H1 (cell line): ENCODE results near the gene CHTF8. TPM values are rescaled to one million over a fixed set of nuclear protein-coding genes. Genes with fewer than 3 reads are reported as not detected.

Experiments
- ASH2L ChIP-seq: fragments of 200-600, 300-600 bp; sonication (generic); IDR thresholded peaks from one replicate; pipeline ENCODE4 v1.7.1; 2017; ENCODE audit warnings: low read length
- BCL11A ChIP-seq, 2 experiments: IDR thresholded peaks; one replicate each; pipeline ENCODE4 v1.6.1; 2011; ENCODE audit warnings: low read depth in 2 of 2, low read length in 2 of 2, mild to moderate bottlenecking in 2 of 2
- KDM1A ChIP-seq: fragments of 200-600, 300-600 bp; sonication (generic); IDR thresholded peaks from 2 replicates; pipeline ENCODE4 v1.7.1; 2016; ENCODE audit warnings: mild to moderate bottlenecking, low read length, borderline replicate concordance
- SP2 ChIP-seq: IDR thresholded peaks from 2 replicates; pipeline ENCODE4 v1.6.1; 2012; ENCODE audit warnings: mild to moderate bottlenecking, low read length, inconsistent platforms
- TEAD4 ChIP-seq: IDR thresholded peaks from 2 replicates; pipeline ENCODE4 v1.6.1; 2012; ENCODE audit warnings: low read depth, low read length, inconsistent platforms, mixed read lengths
- polyA plus RNA-seq, 7 experiments: library from polyadenylated mRNA; depleted of rRNA in 3 of 7; stranded (reverse) in 5 of 7; unstranded in 2 of 7; fragments of >200 nt in 5 of 7; fragments of 200-250 nt in 2 of 7; gene quantifications; 1 replicate in 5 of 7; 2 replicates in 1 of 7; 4 replicates in 1 of 7; pipeline versions ENCODE4 v1.2.1 to v1.2.3, GENCODE V29; 2011 to 2013; ENCODE audit warnings: missing spikeins in 2 of 7, mixed read lengths in 2 of 7
- total RNA-seq: library from RNA; stranded (reverse); fragmentation: NEBNext Ultra II Directional; extraction: Animal tissue kit (Norgen Biotek cat#: 25700); gene quantifications from 2 replicates; pipeline ENCODE4 v1.2.1, GENCODE V29; 2021
- TF ChIP-seq, protein P1 (sequence below): fragments of 300-600 bp; sonication (generic); IDR thresholded peaks from 2 replicates; pipeline ENCODE4 v1.7.1; 2012; ENCODE audit warnings: low read length, moderate library complexity, mild to moderate bottlenecking, inconsistent platforms; ENCODE audit not compliant: insufficient replicate concordance

The CHTF8 gene
- total and polyA plus RNA-seq, 2 of the 8 experiments (the other 6 are each of a cell fraction or from before 2014, with no cell fraction given), result 114 to 138 TPM

DNA sequence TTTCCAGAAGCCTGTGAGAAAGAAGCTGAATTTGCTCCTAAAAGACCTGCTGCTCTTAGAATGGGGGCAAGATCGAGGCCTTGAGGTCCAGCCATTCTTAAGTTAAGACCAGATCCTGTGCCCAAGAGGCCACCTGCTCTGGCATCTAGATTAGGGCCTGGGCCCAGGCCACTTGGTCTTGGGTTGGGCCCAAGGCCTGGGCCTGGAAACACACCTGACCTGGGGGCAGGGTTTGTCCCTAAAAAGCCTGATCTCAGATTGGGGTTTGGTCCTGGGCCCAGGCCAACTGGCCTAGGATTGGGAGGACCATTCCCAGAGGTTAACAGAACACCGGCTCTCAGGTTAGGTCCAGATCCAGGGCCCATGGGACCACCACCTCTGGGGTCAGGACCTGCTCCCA lies 12.9 kb downstream of the CHTF8 start (continued):
- TF ChIP-seq, protein P1, sequence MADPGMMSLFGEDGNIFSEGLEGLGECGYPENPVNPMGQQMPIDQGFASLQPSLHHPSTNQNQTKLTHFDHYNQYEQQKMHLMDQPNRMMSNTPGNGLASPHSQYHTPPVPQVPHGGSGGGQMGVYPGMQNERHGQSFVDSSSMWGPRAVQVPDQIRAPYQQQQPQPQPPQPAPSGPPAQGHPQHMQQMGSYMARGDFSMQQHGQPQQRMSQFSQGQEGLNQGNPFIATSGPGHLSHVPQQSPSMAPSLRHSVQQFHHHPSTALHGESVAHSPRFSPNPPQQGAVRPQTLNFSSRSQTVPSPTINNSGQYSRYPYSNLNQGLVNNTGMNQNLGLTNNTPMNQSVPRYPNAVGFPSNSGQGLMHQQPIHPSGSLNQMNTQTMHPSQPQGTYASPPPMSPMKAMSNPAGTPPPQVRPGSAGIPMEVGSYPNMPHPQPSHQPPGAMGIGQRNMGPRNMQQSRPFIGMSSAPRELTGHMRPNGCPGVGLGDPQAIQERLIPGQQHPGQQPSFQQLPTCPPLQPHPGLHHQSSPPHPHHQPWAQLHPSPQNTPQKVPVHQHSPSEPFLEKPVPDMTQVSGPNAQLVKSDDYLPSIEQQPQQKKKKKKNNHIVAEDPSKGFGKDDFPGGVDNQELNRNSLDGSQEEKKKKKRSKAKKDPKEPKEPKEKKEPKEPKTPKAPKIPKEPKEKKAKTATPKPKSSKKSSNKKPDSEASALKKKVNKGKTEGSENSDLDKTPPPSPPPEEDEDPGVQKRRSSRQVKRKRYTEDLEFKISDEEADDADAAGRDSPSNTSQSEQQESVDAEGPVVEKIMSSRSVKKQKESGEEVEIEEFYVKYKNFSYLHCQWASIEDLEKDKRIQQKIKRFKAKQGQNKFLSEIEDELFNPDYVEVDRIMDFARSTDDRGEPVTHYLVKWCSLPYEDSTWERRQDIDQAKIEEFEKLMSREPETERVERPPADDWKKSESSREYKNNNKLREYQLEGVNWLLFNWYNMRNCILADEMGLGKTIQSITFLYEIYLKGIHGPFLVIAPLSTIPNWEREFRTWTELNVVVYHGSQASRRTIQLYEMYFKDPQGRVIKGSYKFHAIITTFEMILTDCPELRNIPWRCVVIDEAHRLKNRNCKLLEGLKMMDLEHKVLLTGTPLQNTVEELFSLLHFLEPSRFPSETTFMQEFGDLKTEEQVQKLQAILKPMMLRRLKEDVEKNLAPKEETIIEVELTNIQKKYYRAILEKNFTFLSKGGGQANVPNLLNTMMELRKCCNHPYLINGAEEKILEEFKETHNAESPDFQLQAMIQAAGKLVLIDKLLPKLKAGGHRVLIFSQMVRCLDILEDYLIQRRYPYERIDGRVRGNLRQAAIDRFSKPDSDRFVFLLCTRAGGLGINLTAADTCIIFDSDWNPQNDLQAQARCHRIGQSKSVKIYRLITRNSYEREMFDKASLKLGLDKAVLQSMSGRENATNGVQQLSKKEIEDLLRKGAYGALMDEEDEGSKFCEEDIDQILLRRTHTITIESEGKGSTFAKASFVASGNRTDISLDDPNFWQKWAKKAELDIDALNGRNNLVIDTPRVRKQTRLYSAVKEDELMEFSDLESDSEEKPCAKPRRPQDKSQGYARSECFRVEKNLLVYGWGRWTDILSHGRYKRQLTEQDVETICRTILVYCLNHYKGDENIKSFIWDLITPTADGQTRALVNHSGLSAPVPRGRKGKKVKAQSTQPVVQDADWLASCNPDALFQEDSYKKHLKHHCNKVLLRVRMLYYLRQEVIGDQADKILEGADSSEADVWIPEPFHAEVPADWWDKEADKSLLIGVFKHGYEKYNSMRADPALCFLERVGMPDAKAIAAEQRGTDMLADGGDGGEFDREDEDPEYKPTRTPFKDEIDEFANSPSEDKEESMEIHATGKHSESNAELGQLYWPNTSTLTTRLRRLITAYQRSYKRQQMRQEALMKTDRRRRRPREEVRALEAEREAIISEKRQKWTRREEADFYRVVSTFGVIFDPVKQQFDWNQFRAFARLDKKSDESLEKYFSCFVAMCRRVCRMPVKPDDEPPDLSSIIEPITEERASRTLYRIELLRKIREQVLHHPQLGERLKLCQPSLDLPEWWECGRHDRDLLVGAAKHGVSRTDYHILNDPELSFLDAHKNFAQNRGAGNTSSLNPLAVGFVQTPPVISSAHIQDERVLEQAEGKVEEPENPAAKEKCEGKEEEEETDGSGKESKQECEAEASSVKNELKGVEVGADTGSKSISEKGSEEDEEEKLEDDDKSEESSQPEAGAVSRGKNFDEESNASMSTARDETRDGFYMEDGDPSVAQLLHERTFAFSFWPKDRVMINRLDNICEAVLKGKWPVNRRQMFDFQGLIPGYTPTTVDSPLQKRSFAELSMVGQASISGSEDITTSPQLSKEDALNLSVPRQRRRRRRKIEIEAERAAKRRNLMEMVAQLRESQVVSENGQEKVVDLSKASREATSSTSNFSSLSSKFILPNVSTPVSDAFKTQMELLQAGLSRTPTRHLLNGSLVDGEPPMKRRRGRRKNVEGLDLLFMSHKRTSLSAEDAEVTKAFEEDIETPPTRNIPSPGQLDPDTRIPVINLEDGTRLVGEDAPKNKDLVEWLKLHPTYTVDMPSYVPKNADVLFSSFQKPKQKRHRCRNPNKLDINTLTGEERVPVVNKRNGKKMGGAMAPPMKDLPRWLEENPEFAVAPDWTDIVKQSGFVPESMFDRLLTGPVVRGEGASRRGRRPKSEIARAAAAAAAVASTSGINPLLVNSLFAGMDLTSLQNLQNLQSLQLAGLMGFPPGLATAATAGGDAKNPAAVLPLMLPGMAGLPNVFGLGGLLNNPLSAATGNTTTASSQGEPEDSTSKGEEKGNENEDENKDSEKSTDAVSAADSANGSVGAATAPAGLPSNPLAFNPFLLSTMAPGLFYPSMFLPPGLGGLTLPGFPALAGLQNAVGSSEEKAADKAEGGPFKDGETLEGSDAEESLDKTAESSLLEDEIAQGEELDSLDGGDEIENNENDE, result no peak
- TF ChIP-seq ASH2L, result no peak
- no peak for TF ChIP-seq TEAD4
- no peak for TF ChIP-seq KDM1A
- TF ChIP-seq SP2, result no peak
- TF ChIP-seq BCL11A (IDR thresholded peaks at IDR 0.05; ENCODE audit: low read depth in 2 of 2, low read length in 2 of 2), result no peak
